Fibroblast of villous mesenchyme (primary cell): ENCODE measurements around the gene KIAA1958. TPM values are rescaled to one million over a fixed set of nuclear protein-coding genes. Genes with fewer than 3 reads are reported as not detected.
A peak's percentile ranks its signal among the peaks of the same experiment; 100 is the strongest.

ENCODE experiments used
- DNase-seq: peaks from one replicate; pipeline ENCODE4 v3.0.0-alpha.2; 2010; ENCODE audit warnings: low read depth
- H3K4me3 ChIP-seq: 2 replicates; pipeline ENCODE4 v1.5.1; 2011; ENCODE audit warnings: low read depth, mild to moderate bottlenecking, low read length
- total RNA-seq: library from RNA; depleted of rRNA; stranded (reverse); fragments of >200 nt; gene quantifications from 2 replicates; pipeline ENCODE4 v1.2.3, GENCODE V29; 2012
- TF ChIP-seq, protein P1 (sequence below): IDR thresholded peaks from 2 replicates; pipeline ENCODE4 v1.5.1; 2012; ENCODE audit warnings: low read depth, mild to moderate bottlenecking, low read length; ENCODE audit not compliant: insufficient read depth

KIAA1958 gene
- total RNA-seq, 1 donor = 1.7 TPM

DNA sequence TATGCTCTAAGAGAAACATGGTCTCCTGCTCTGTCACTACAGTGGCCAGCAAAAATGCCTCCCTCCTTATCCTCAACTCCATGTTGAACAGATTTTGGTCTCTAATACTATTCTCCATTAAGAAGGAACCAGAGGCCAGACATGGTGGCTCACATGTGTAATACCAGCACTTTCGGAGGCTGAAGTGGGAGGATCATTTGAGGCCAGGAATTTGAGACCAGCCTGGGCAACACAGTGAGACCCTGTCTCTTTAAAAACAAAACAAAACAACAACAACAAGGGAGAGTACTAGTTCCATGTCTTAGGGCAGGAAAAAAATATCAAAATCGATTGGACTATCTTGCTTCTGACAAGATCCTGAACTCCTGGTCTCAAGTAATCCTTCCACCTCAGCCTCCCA lies 216.7 kb downstream of the KIAA1958 start:
- TF ChIP-seq, protein P1, sequence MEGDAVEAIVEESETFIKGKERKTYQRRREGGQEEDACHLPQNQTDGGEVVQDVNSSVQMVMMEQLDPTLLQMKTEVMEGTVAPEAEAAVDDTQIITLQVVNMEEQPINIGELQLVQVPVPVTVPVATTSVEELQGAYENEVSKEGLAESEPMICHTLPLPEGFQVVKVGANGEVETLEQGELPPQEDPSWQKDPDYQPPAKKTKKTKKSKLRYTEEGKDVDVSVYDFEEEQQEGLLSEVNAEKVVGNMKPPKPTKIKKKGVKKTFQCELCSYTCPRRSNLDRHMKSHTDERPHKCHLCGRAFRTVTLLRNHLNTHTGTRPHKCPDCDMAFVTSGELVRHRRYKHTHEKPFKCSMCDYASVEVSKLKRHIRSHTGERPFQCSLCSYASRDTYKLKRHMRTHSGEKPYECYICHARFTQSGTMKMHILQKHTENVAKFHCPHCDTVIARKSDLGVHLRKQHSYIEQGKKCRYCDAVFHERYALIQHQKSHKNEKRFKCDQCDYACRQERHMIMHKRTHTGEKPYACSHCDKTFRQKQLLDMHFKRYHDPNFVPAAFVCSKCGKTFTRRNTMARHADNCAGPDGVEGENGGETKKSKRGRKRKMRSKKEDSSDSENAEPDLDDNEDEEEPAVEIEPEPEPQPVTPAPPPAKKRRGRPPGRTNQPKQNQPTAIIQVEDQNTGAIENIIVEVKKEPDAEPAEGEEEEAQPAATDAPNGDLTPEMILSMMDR = no peak
- H3K4me3 ChIP-seq = no peak overlapping the region
- DNase-seq = no peak

DNA sequence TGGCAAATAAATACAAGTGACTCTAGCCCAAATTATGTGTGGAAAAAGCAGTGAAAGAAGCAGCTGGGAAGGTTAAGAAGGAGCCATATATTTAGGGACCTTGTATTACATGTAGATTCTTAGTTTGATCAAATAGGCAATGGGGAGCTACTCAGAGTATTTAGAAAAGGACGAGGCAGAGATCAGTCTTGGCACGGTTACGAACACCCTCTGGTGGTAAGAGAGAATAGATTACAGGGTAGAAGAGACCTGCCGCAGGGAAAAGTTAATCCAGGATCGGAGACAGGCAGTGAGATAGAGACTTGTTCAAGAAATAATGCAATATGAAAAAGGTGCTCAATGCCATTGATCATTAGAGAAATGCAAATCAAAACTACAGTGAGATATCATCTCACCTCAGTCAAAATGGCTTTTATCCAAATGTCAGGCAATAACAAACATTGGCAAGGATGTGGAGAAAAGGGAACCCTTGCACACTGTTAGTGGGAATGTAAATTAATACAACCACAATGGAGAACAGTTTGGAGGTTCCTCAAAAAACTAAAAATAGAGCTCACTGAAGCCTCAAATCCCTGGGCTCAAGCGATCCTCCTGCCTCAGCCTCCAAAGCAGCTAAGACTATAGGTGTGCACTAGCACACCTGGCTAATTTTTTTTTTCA lies 219.3 kb downstream of the KIAA1958 start:
- no peak overlapping the region for H3K4me3 ChIP-seq
- peak; percentile 55 for DNase-seq
- TF ChIP-seq, protein P1 = peak; percentile 52

DNA sequence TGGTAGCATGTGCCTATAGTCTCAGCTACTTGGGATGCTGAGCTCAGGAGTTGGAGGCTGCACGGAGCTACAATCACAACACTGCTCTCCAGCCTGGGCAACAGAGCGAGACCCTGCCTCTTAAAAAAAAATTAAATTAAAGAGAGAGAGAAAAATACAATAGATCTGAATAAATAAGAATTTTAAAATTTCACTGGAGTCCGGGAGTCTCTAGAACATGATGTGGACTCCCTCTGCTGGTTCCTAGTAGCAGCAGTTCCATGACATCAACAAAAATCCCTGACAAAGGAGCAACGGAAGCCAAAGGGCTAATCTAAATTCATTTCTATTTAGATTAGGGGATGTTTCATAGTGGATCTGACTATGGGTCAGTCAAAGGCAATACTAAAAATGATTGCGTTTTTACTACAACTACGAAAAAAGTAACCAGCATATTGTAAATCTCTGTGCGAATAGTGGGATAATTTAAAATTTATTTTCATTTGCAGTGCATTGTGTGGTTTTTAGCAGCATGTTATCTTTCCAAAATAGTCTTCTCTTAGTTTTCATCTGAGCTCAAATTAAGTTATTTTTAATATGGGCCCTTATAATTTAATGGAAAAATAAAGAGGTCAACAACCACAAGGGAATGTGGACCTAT lies 224.5 kb downstream of the KIAA1958 start:
- peak; percentile 55 for DNase-seq
- TF ChIP-seq, protein P1 = peak; percentile 73
- no peak overlapping the region for H3K4me3 ChIP-seq

DNA sequence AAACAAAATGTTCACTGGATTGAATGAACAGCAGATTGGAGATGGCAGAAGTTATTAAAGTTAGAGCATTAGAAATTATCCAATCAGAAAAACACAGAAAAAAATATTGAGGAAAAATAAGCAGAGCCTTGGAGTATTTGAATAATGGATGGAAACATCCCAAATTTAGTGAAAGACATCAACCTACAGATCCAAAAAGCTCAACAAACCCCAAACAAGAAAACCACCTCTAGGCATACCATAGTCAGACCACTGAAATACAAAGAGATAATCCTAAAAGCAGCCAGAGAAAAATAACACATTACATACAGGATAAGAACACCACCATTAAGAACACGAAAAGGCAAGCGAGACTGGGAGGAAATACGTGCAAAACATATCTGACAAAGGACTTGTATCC lies 226.1 kb downstream of the KIAA1958 start:
- H3K4me3 ChIP-seq = no peak overlapping the region
- no peak for DNase-seq
- TF ChIP-seq, protein P1 = no peak

DNA sequence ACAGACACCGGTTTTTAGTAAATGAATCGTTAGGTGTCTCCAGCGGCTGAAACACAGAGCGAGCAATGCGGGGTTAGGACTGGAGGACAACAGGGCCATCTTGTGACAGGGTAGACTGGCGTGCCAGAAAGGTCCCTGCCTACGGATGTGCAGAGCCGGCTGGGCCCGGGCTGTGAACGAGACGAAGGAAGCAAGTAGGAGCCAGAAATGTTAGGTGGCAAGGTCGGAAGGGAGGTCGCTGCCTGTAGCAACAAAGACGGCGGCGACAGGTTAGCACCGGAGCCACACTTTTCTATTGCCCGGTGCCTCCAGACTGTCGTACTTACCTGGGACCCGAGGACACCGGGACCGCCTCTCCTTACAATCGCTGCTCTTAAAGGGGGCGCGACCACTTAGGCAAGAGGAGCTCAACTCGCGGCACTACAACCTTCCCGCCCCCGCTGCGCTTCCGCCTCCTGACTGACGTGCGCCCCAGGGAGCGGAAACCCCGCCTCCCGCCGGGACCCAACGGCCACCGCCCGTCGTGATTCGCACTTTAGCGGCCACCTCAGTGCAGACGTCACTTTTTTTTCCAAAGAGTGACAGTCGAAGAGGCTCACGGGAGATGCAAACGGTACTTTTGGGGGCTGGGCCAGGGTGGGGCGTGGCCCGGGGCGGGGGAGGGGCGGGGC lies 231.2 kb downstream of the KIAA1958 start, which contains the start of gene INIP:
INIP (minus strand) TSS at position 457 of the 671 bp plus-strand sequence. CDS start 1,632 bp downstream, outside the sequence.
- DNase-seq = peak; percentile 96
- TF ChIP-seq, protein P1 = no peak
- H3K4me3 ChIP-seq = peak within 1 kb of the TSS; percentile 96

Other genes with a start within 250 kb of the KIAA1958 start
- 30.3 and 57.0 TPM in 2 replicates for gene PTBP3, start 153.2 kb upstream of the KIAA1958 start, total RNA-seq
- gene HSDL2, start 106.7 kb upstream of the KIAA1958 start, total RNA-seq = 29.3 and 55.3 TPM in 2 replicates
- 12.9 and 23.3 TPM in 2 replicates for gene INIP, start 231.3 kb downstream of the KIAA1958 start, total RNA-seq